ENCODE data around the gene FRMD5.

The FRMD5 gene

DNA sequence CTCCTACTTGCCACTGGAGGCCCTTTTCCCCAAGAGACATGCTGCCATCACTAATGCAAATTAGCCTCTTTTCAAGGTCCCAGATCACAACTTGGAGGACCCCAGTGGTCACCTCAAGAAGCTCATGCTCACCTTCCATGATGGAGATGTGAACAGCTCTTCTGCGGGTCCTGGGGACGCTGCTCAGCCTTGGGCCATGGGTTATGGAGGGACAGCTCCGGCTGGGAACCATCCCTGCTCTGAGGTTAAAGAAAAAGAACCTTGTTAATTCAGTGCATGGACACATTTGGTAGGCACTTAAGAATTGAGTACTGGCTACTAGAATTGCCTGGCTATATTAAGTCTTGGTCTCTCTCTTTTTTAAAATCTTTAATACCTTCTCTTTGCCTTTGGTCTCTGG lies 311.5 kb downstream of the FRMD5 start:
- no peak for DNase-seq (ENCODE audit: low read depth)
- TF ChIP-seq, protein P1, sequence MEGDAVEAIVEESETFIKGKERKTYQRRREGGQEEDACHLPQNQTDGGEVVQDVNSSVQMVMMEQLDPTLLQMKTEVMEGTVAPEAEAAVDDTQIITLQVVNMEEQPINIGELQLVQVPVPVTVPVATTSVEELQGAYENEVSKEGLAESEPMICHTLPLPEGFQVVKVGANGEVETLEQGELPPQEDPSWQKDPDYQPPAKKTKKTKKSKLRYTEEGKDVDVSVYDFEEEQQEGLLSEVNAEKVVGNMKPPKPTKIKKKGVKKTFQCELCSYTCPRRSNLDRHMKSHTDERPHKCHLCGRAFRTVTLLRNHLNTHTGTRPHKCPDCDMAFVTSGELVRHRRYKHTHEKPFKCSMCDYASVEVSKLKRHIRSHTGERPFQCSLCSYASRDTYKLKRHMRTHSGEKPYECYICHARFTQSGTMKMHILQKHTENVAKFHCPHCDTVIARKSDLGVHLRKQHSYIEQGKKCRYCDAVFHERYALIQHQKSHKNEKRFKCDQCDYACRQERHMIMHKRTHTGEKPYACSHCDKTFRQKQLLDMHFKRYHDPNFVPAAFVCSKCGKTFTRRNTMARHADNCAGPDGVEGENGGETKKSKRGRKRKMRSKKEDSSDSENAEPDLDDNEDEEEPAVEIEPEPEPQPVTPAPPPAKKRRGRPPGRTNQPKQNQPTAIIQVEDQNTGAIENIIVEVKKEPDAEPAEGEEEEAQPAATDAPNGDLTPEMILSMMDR (conservative IDR thresholded peaks at IDR 0.05; ENCODE audit: low read length): no peak
- H3K4me3 ChIP-seq (ENCODE audit: low read length): no peak overlapping the region

DNA sequence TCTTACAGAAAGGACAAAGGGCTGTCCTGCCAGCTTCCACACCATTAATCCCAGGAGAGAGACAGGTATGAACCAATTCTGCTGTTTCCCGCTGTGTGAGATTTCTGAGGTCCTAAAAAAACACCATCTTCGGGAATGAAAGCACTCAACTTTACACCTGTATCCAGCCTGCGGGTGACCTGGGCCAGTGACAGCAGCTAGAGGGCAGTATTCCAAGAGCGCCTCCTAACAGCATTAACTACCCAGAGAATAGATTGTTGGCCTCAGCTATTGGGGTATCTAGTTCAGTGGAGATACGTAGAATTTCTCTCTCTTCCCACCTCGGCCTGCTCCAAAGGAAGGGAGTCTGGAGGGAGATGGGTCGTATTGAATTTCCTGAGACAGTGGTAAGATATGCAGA lies 313.1 kb downstream of the FRMD5 start:
- TF ChIP-seq, protein P1 (conservative IDR thresholded peaks at IDR 0.05; ENCODE audit: low read length): peak; percentile 42
- no peak overlapping the region for H3K4me3 ChIP-seq (ENCODE audit: low read length)
- no peak for DNase-seq (ENCODE audit: low read depth)

DNA sequence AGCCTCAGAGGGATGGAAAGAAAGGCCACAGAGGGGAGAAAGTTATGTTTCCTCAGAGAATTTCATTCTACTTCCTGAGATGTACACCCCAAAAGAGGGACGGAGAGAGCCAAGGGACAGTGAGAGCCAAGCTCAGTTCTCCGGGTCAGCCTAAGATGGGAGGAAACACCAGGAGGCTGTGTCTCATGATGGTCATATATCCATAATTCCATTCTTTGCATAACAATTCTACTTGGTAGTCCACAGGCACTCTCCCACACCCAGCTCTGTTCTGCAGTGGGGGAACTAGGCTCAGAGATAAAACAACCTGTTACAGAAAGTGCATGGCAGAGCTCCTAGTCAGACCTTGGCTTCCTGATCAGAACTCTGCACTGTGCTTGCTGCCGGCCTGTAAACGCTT lies 313.8 kb downstream of the FRMD5 start:
- no peak for DNase-seq (ENCODE audit: low read depth)
- TF ChIP-seq, protein P1 (conservative IDR thresholded peaks at IDR 0.05; ENCODE audit: low read length): no peak
- no peak overlapping the region for H3K4me3 ChIP-seq (ENCODE audit: low read length)

DNA sequence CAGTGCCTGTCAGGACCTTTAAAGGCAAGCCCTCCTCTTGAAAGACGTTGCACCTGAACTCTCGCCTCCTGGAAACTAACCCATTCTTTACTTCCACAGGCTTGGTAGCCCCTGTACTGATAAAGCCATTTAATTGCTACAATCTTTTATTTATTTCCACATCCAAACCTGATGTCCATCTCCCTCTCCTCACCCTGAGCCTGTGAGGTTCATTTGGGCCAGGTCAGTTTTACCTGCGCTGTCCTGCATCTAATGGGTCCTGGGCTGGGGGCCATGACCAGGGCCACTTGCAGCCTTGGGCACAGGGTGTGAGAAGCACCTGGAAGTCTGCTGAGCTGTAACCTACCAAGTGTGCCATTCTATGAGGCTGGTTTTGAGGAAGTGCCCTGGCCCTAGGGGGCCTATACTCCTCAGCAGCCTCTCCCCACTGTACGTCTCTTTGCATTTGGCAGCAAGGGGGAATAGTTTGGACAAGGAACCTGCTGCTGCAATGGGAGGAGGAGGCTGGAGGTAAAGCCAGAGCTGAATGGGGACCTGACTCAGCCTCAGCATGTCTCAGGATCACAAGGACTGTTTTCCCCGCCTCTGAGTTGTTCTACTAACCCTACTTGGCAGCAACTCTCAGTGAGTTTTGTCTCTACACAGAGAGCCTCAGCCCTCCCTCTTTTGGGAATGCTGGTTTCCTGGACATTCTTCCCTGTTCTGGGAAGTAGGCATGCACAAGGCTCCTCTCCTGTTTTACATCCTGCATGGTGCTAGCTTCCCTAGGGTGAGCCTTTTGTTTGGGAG lies 314.5 kb downstream of the FRMD5 start:
- peak; percentile 9 for DNase-seq (ENCODE audit: low read depth)
- TF ChIP-seq, protein P1 (conservative IDR thresholded peaks at IDR 0.05; ENCODE audit: low read length): no peak
- no peak overlapping the region for H3K4me3 ChIP-seq (ENCODE audit: low read length)

DNA sequence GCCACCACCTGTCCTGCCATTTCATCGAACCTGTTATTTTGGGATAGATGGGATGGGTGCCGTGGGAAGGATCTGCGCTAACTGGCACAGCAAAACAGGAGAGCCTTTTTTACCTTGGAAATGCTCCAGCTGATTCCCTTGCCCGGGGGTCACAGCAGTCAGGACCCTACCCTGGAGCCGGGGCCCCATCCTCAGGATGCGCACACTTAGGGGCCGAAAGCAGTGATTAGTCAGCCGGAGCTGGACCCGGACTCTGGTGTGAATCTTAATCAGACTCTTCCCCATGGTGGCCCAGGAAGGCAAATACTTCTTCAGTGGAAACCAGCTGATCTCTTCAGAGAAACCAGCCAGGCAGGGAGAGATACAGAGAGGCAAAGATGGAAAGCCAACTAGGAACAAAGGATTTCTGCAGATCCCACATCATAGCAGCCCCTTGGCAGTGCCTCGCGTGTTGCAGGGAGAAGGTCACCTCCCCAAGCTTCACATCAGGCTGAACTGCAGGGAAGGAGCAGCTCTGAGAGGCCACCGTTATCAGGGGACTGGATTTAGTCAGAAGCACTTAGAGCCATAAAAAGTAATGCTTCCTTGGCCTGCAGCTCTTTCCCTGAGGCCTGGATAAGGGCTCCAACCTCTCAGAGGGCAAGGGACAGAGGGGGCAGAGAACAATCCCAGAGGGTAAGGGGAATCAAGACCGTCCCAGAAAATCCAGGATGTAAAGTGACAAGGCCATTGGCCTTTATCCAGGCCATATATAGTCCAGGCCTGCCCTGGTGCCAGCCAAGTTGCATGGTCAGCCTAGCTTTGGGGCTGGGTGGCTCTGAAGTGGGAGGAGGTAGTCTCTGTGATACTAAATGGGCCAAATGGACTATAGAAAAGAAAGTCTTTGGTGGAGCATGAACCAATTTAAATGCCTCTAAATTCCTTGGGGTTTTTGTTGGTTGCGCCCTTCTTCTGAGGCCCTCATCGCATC lies 315.4 kb downstream of the FRMD5 start:
- TF ChIP-seq, protein P1 (conservative IDR thresholded peaks at IDR 0.05; ENCODE audit: low read length): no peak
- DNase-seq (ENCODE audit: low read depth): no peak
- no peak overlapping the region for H3K4me3 ChIP-seq (ENCODE audit: low read length)

DNA sequence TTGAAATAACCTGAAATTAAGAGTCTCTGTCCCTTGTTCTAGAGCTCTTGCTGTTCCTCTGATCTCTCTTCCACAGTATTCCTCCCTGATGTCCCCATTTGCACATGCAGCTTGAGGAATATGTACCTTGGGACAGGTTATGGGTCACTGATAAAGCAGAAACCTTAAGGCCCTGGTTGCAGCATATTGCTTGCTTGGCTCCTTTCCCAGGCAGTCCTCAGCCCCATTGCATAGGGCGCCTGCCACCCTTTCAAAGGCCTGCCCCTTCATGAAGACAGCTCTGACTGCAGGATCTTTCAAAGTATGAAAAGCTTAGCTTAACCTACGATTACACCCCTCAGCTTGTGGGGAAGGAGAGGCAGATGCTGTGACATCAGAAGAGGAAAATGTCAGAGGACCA lies 316.6 kb downstream of the FRMD5 start:
- TF ChIP-seq, protein P1 (conservative IDR thresholded peaks at IDR 0.05; ENCODE audit: low read length): no peak
- no peak for DNase-seq (ENCODE audit: low read depth)
- no peak overlapping the region for H3K4me3 ChIP-seq (ENCODE audit: low read length)
